Loucy (cell line): Measurements from ENCODE around the gene ITGA6.
A peak's percentile ranks its signal among the peaks of the same experiment; 100 is the strongest.

Experiments
- H2AFZ ChIP-seq: fragments of 200-600 bp; sonication (generic); 2 replicates; pipeline ENCODE4 v1.6.0; 2016; ENCODE audit warnings: antibody characterized with exemption, mild to moderate bottlenecking, low read length, moderate library complexity
- H3F3A ChIP-seq: fragments of 200-600 bp; 2 replicates; pipeline ENCODE4 v1.6.0; 2016; ENCODE audit warnings: antibody characterized with exemption, low read depth, mild to moderate bottlenecking
- H3K27me3 ChIP-seq: fragments of 200-600 bp; sonication (generic); 2 replicates; pipeline ENCODE4 v1.6.1; 2014; ENCODE audit warnings: low read length, mild to moderate bottlenecking; ENCODE audit not compliant: insufficient read depth, poor library complexity, severe bottlenecking
- H3K36me3 ChIP-seq: fragments of 200-600 bp; sonication (generic); 2 replicates; pipeline ENCODE4 v1.6.1; 2016; ENCODE audit warnings: low read length; ENCODE audit not compliant: insufficient read depth
- H3K4me1 ChIP-seq: fragments of 200-600 bp; sonication (generic); 2 replicates; pipeline ENCODE4 v1.5.1; 2014; ENCODE audit warnings: low read length, mild to moderate bottlenecking; ENCODE audit not compliant: insufficient read depth, poor library complexity, severe bottlenecking
- H3K4me2 ChIP-seq: fragments of 200-600 bp; sonication (generic); 2 replicates; pipeline ENCODE4 v1.6.0; 2014; ENCODE audit warnings: antibody characterized with exemption, low read length, low read depth, mild to moderate bottlenecking; ENCODE audit not compliant: poor library complexity, severe bottlenecking
- H3K4me3 ChIP-seq: fragments of 200-600 bp; sonication (generic); 2 replicates; pipeline ENCODE4 v1.5.1; 2014; ENCODE audit warnings: low read length, mild to moderate bottlenecking, mixed read lengths; ENCODE audit not compliant: poor library complexity, severe bottlenecking
- H3K79me2 ChIP-seq: fragments of 200-600 bp; sonication (generic); 2 replicates; pipeline ENCODE4 v1.6.1; 2014; ENCODE audit warnings: low read length; ENCODE audit not compliant: insufficient read depth
- H3K9ac ChIP-seq: fragments of 200-600 bp; sonication (generic); 2 replicates; pipeline ENCODE4 v1.6.0; 2014; ENCODE audit warnings: mild to moderate bottlenecking, low read depth, low read length, moderate library complexity; ENCODE audit not compliant: poor library complexity, severe bottlenecking
- H3K9me2 ChIP-seq: fragments of 200-600 bp; sonication (generic); replicated peaks from 2 replicates; pipeline ENCODE4 v1.6.1; 2016; ENCODE audit warnings: low read depth, low read length, mixed read lengths
- H3K9me3 ChIP-seq: fragments of 200-600 bp; sonication (generic); 2 replicates; pipeline ENCODE4 v1.6.1; 2014; ENCODE audit warnings: mild to moderate bottlenecking, antibody characterized with exemption, low read length, low read depth; ENCODE audit not compliant: insufficient read depth
- H4K20me1 ChIP-seq: fragments of 200-600 bp; sonication (generic); 2 replicates; pipeline ENCODE4 v1.6.0; 2014; ENCODE audit warnings: antibody characterized with exemption, low read length, mild to moderate bottlenecking; ENCODE audit not compliant: insufficient read depth, poor library complexity, severe bottlenecking
- EZH2phosphoT487 ChIP-seq: fragments of 200-600 bp; IDR thresholded peaks from 2 replicates; pipeline ENCODE4 v1.6.1; 2018; ENCODE audit warnings: antibody characterized with exemption, mild to moderate bottlenecking, moderate library complexity, borderline replicate concordance
- TF ChIP-seq, protein P1 (sequence below): fragments of 200-600 bp; sonication (generic); conservative IDR thresholded peaks from 2 replicates; pipeline ENCODE4 v1.5.1; 2014; ENCODE audit warnings: mild to moderate bottlenecking, antibody characterized with exemption, low read length

ITGA6 gene

DNA sequence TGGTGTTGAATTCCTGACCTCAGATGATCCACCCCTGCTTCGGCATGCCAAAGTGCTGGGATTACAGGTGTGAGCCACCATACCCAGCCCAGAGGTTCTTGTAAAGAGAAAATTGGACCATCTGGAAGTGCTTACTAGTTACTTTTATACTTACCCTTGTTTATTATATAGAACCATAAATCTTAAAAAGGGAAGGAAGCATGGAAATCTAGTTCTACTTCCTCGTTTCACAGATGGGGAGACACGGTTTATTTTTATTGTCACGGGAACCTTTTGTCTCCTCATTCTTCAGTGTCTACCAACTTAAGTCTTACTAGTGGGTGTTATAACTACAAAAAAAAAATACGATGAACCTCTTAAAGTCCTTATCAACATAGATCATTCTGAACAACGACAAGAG, 82.7 kb downstream of the ITGA6 start:
- Histone ChIP-seq H3K4me1 (peaks cover 11% of the 10 kb centered on the region), H3F3A (no peaks in the 10 kb centered on the region), H4K20me1 (no peaks in the 10 kb centered on the region), H2AFZ (no peak overlapping the region), H3K79me2 (no peaks in the 10 kb centered on the region), H3K9me3 (peaks cover 15% of the 10 kb centered on the region; the same call in 1 of the 2 replicates), H3K9me2 (no peaks in the 10 kb centered on the region), H3K36me3 (peaks cover 14% of the 10 kb centered on the region; the same call in 1 of the 2 replicates), H3K9ac (no peak overlapping the region), H3K4me3 (no peak overlapping the region), H3K27me3 (no peaks in the 10 kb centered on the region), H3K4me2 (peak overlapping the region; percentile 17)
- TF ChIP-seq, protein P1, sequence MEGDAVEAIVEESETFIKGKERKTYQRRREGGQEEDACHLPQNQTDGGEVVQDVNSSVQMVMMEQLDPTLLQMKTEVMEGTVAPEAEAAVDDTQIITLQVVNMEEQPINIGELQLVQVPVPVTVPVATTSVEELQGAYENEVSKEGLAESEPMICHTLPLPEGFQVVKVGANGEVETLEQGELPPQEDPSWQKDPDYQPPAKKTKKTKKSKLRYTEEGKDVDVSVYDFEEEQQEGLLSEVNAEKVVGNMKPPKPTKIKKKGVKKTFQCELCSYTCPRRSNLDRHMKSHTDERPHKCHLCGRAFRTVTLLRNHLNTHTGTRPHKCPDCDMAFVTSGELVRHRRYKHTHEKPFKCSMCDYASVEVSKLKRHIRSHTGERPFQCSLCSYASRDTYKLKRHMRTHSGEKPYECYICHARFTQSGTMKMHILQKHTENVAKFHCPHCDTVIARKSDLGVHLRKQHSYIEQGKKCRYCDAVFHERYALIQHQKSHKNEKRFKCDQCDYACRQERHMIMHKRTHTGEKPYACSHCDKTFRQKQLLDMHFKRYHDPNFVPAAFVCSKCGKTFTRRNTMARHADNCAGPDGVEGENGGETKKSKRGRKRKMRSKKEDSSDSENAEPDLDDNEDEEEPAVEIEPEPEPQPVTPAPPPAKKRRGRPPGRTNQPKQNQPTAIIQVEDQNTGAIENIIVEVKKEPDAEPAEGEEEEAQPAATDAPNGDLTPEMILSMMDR: no peak
- no peak for TF ChIP-seq EZH2phosphoT487

DNA sequence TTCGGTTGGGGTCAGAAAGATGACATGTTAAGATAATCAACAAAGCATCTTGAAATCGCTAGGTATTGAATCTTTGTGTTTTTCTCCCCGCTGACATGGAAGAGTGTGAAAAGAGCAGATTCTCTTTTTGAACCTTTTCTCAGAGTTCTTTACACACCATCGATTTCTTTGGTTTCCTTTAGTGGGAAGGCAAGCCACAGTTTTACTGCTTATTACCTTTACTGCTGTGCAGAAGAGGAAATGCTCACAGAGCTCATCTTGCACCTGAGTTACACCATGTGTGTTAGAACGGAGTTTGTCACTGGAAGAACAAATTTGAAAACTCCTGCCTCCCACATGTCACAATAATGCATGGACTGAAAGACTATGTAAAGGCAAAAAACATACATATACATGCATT, 83.2 kb downstream of the ITGA6 start:
- Histone ChIP-seq H3K9ac (no peak overlapping the region), H3F3A (no peaks in the 10 kb centered on the region), H3K79me2 (no peaks in the 10 kb centered on the region), H3K4me3 (no peak overlapping the region), H3K4me1 (peaks cover 11% of the 10 kb centered on the region), H3K9me2 (no peaks in the 10 kb centered on the region), H3K27me3 (no peaks in the 10 kb centered on the region), H3K9me3 (peaks cover 15% of the 10 kb centered on the region; the same call in 1 of the 2 replicates), H4K20me1 (no peaks in the 10 kb centered on the region), H3K4me2 (peak overlapping the region; percentile 17), H3K36me3 (peaks cover 14% of the 10 kb centered on the region; the same call in 1 of the 2 replicates), H2AFZ (no peak overlapping the region)
- TF ChIP-seq EZH2phosphoT487: no peak
- TF ChIP-seq, protein P1: no peak

DNA sequence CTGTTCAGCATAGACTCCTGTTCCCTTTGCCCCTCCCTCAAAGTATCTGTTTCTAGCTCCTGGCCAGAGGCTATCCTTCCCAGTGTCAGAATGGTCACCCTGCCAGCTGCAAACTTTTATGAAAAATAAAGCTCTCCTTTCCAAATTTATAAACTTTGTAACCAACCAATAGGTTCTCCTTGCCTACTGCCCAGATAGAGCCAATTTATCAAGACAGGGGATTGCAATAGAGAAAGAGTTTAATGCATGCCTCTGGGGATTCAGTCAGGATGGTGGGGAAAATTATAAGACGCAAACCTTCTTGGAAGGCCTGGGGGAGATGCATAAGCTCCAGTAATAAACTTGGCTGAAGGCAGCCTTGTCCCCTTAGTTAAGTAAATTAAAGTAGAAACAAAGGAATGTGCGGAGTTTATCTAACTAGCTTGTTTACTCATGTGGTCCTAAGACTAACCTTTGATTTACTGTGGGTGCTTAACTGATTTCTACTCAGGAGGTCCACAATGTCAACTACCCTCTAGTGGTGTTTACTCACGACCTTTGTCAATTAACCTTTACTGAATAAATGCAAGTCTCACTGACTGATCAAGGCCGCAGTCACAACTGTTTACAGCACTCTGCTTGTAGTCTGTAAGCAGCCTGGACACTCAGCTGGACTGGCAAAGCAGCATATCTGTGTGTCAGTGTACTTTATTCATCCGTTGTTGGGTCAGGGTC, 85.6 kb downstream of the ITGA6 start:
- peaks cover 9% of the 10 kb centered on the region; the same call in 1 of the 2 replicates for H3K36me3 ChIP-seq
- no peaks in the 10 kb centered on the region for H3K9me2 ChIP-seq
- H3F3A ChIP-seq: no peaks in the 10 kb centered on the region
- no peaks in the 10 kb centered on the region for H3K79me2 ChIP-seq
- H3K4me1 ChIP-seq: peaks cover 11% of the 10 kb centered on the region
- H3K4me2 ChIP-seq: no peak overlapping the region
- H2AFZ ChIP-seq: no peak overlapping the region
- H3K9ac ChIP-seq: no peak overlapping the region
- no peak for TF ChIP-seq EZH2phosphoT487
- TF ChIP-seq, protein P1: no peak
- no peak overlapping the region for H3K4me3 ChIP-seq
- no peaks in the 10 kb centered on the region for H4K20me1 ChIP-seq
- H3K27me3 ChIP-seq: no peaks in the 10 kb centered on the region
- H3K9me3 ChIP-seq: peaks cover 15% of the 10 kb centered on the region; the same call in 1 of the 2 replicates
